Measurements from ENCODE around the gene ITSN1.

GRCh38 chr21:33650230-33650629, 7.9 kb downstream of the ITSN1 start:
- TF ChIP-seq POLR2A (IDR thresholded peaks at IDR 0.05) (no peak), CTCF (IDR thresholded peaks at IDR 0.05) (no peak)
